ENCODE results near the gene USP48.

Gene USP48

DNA sequence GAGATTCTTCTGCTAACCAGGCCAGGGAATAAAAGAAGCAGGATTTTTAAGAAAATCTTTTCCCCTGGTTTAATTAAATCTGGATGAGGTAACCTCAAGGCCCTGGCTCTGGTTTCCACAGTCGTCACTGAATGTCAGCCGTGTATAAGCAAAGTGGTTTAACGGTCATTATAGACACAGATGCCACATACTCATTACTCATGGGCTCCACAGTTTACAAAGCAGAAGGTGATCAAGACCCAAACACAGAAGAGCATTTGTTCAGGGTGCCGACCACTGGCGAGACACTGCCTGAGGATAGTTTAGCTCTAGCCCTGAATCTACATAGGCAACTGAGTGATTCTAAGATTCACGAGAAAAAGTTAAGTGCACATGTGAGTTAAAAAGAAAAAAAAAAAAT lies 86.0 kb downstream of the USP48 start:
- H3K79me2 ChIP-seq (ENCODE audit: low read length) = peaks cover 11% of the 10 kb centered on the region
- TF ChIP-seq EZH2 (optimal IDR thresholded peaks at IDR 0.05; ENCODE audit: low read depth, low read length) (no peak), EZH2phosphoT487 (IDR thresholded peaks at IDR 0.05; ENCODE audit: low read length) (no peak)
- TF ChIP-seq, protein P1, sequence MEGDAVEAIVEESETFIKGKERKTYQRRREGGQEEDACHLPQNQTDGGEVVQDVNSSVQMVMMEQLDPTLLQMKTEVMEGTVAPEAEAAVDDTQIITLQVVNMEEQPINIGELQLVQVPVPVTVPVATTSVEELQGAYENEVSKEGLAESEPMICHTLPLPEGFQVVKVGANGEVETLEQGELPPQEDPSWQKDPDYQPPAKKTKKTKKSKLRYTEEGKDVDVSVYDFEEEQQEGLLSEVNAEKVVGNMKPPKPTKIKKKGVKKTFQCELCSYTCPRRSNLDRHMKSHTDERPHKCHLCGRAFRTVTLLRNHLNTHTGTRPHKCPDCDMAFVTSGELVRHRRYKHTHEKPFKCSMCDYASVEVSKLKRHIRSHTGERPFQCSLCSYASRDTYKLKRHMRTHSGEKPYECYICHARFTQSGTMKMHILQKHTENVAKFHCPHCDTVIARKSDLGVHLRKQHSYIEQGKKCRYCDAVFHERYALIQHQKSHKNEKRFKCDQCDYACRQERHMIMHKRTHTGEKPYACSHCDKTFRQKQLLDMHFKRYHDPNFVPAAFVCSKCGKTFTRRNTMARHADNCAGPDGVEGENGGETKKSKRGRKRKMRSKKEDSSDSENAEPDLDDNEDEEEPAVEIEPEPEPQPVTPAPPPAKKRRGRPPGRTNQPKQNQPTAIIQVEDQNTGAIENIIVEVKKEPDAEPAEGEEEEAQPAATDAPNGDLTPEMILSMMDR (IDR thresholded peaks at IDR 0.05; ENCODE audit: low read length) = no peak
- H3K4me1 ChIP-seq (ENCODE audit: low read length) = peaks cover 14% of the 10 kb centered on the region
- H3K27ac ChIP-seq (ENCODE audit: low read length) = no peak overlapping the region
- H3F3A ChIP-seq (ENCODE audit: insufficient read depth, low read length) = peaks cover 16% of the 10 kb centered on the region
- H3K9ac ChIP-seq (ENCODE audit: low read length) = no peak overlapping the region
- H3K27me3 ChIP-seq (replicated peaks; ENCODE audit: insufficient read depth, low read length) = no peaks in the 10 kb centered on the region
- no peak overlapping the region for H3K4me3 ChIP-seq (ENCODE audit: low read length)
- H3K4me2 ChIP-seq (ENCODE audit: low read depth, low read length) = no peak overlapping the region
- no peaks in the 10 kb centered on the region for H3K9me3 ChIP-seq (replicated peaks; ENCODE audit: insufficient read depth, low read length)
- no peaks in the 10 kb centered on the region for H3K9me2 ChIP-seq (replicated peaks; ENCODE audit: insufficient read depth, low read length)
- no peaks in the 10 kb centered on the region; the same call in 1 of the 2 replicates for H3K36me3 ChIP-seq (replicated peaks; ENCODE audit: insufficient read depth, low read length)
- DNase-seq = no peak
- no peak overlapping the region for H2AFZ ChIP-seq (ENCODE audit: low read length)
- H4K20me1 ChIP-seq (ENCODE audit: insufficient read depth, low read length) = 0 out of 2 replicates have a peak, but pooled peaks cover 3% of the 10 kb centered on the region

DNA sequence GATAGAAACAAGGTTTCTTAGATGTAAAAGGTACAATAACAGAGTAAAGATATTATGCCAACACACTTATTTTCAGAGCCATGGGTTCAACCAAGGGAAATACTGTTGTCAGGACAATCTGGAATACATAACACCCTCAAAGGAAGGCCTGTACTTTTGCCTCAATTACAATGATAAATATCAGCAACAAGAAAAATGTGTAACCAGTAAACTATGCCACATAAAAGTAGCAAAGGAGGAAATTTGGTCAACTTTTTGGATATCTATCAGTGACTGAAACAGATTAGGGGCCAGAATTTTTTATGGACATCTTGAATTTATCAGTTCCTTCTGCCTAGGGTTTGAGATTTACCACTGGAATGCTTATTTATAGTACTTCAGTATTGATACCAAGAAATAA lies 89.2 kb downstream of the USP48 start:
- Histone ChIP-seq H3K4me2 (ENCODE audit: low read depth, low read length) (no peak overlapping the region), H3K27me3 (replicated peaks; ENCODE audit: insufficient read depth, low read length) (no peaks in the 10 kb centered on the region), H3K9me2 (replicated peaks; ENCODE audit: insufficient read depth, low read length) (no peaks in the 10 kb centered on the region), H3K9ac (ENCODE audit: low read length) (no peak overlapping the region), H3K27ac (ENCODE audit: low read length) (no peak overlapping the region), H3F3A (ENCODE audit: insufficient read depth, low read length) (no peaks in the 10 kb centered on the region), H4K20me1 (ENCODE audit: insufficient read depth, low read length) (0 out of 2 replicates have a peak, but pooled peaks cover 3% of the 10 kb centered on the region), H2AFZ (ENCODE audit: low read length) (no peak overlapping the region), H3K9me3 (replicated peaks; ENCODE audit: insufficient read depth, low read length) (no peaks in the 10 kb centered on the region), H3K36me3 (replicated peaks; ENCODE audit: insufficient read depth, low read length) (no peaks in the 10 kb centered on the region; the same call in 1 of the 2 replicates), H3K4me1 (ENCODE audit: low read length) (no peaks in the 10 kb centered on the region), H3K79me2 (ENCODE audit: low read length) (peaks cover 8% of the 10 kb centered on the region), H3K4me3 (ENCODE audit: low read length) (no peak overlapping the region)
- TF ChIP-seq EZH2phosphoT487 (IDR thresholded peaks at IDR 0.05; ENCODE audit: low read length) (no peak), EZH2 (optimal IDR thresholded peaks at IDR 0.05; ENCODE audit: low read depth, low read length) (no peak)
- TF ChIP-seq, protein P1 (IDR thresholded peaks at IDR 0.05; ENCODE audit: low read length) = no peak
- DNase-seq = no peak

DNA sequence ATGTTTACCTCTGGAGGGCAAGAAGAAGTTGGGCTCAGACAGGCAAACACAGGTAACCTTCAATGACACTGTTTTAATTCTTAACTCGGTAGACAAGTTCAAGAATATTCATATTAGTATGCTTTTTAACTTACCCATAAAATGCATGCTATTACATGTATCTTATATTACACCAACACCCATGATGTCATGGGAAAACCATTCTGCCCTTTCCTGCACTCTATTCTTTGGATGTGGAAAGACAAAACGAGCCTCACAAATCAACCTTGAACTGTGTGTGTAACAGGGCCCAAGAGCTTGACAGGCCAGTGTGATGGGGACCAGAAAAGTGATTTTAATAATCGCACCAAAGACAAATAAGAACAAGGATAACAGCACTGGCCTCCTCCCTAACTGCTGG lies 91.2 kb downstream of the USP48 start:
- H3K79me2 ChIP-seq (ENCODE audit: low read length) = peaks cover 6% of the 10 kb centered on the region; the same call in 1 of the 2 replicates
- H2AFZ ChIP-seq (ENCODE audit: low read length) = no peak overlapping the region
- 0 out of 2 replicates have a peak, but pooled peaks cover 3% of the 10 kb centered on the region for H4K20me1 ChIP-seq (ENCODE audit: insufficient read depth, low read length)
- no peaks in the 10 kb centered on the region; the same call in 1 of the 2 replicates for H3K36me3 ChIP-seq (replicated peaks; ENCODE audit: insufficient read depth, low read length)
- no peak overlapping the region for H3K9ac ChIP-seq (ENCODE audit: low read length)
- H3K9me2 ChIP-seq (replicated peaks; ENCODE audit: insufficient read depth, low read length) = no peaks in the 10 kb centered on the region
- no peak for DNase-seq
- TF ChIP-seq EZH2 (optimal IDR thresholded peaks at IDR 0.05; ENCODE audit: low read depth, low read length) (no peak), EZH2phosphoT487 (IDR thresholded peaks at IDR 0.05; ENCODE audit: low read length) (no peak)
- TF ChIP-seq, protein P1 (IDR thresholded peaks at IDR 0.05; ENCODE audit: low read length) = no peak
- no peak overlapping the region for H3K27ac ChIP-seq (ENCODE audit: low read length)
- no peaks in the 10 kb centered on the region for H3K4me1 ChIP-seq (ENCODE audit: low read length)
- H3K4me3 ChIP-seq (ENCODE audit: low read length) = no peak overlapping the region
- no peaks in the 10 kb centered on the region for H3F3A ChIP-seq (ENCODE audit: insufficient read depth, low read length)
- no peaks in the 10 kb centered on the region for H3K27me3 ChIP-seq (replicated peaks; ENCODE audit: insufficient read depth, low read length)
- no peaks in the 10 kb centered on the region for H3K9me3 ChIP-seq (replicated peaks; ENCODE audit: insufficient read depth, low read length)
- H3K4me2 ChIP-seq (ENCODE audit: low read depth, low read length) = no peak overlapping the region
